ENCODE measurements around the gene GSG1L. TPM values are rescaled to one million over a fixed set of nuclear protein-coding genes. Genes with fewer than 3 reads are reported as not detected.
A peak's percentile ranks its signal among the peaks of the same experiment; 100 is the strongest.

The GSG1L gene
- total and polyA plus RNA-seq, 12 donors, result 0.68 to 14.6 (median 3.4) TPM; not detected in 5

DNA sequence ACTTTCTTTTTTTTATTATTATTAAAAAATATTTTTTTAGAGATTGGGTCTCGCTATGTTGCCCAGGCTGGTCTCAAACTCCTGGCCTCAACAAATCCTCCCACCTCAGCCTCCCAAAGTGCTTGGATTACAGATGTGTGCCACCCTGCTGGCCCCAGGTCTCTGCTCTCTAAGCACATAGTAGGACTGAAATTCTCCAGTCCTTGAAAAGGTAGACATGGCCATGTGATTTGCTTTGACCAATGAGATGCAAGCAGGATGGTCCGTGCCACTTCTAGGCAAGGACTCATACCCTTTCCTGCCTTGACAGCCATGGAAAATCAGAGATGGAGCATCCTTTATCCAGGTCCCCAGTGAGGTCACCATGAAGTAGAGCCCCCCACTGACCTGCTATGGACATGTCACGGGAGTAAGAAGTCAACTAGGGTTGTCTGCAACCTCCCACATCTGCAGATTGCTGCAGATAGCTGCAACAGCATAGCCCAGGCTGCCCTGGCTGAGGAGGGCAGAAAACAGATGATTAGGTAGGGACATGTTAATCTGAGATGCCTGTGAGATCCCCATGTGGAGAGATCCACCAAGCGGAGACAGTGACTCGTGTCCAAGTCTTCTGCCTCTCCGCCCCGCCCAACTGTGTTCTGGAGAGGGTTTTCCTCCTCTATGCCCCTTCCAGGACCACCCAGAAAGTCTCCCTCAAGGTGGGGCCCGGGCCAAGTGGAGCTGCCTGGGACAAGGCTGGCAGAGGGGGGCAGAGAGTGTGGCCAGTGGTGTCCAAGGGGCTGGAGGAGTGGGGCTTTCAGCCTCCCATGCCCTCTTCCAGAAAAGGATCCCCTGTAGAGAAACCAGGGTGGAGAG, 11.0 kb downstream of the GSG1L start:
- peaks cover 0 to 61% (median 9%) of the 10 kb centered on the region in 7 donors for H3K27me3 ChIP-seq
- no peak overlapping the region for H3K4me3 ChIP-seq
- peaks cover 0 to 19% (median 5%) of the 10 kb centered on the region in 11 donors for H3K9me3 ChIP-seq
- intact Hi-C loops (cut with DNase I), result no loop called here
- no peaks in the 10 kb centered on the region for H3K4me1 ChIP-seq
- ATAC-seq (no peak), DNase-seq (no peak)
- H3K27ac ChIP-seq, result no peak overlapping the region
- 75 to 79% methylated on average over 8 of the region's 8 CpGs for WGBS, 2 donors
- H3K36me3 ChIP-seq, result no peaks in the 10 kb centered on the region
- TF ChIP-seq, protein P1, sequence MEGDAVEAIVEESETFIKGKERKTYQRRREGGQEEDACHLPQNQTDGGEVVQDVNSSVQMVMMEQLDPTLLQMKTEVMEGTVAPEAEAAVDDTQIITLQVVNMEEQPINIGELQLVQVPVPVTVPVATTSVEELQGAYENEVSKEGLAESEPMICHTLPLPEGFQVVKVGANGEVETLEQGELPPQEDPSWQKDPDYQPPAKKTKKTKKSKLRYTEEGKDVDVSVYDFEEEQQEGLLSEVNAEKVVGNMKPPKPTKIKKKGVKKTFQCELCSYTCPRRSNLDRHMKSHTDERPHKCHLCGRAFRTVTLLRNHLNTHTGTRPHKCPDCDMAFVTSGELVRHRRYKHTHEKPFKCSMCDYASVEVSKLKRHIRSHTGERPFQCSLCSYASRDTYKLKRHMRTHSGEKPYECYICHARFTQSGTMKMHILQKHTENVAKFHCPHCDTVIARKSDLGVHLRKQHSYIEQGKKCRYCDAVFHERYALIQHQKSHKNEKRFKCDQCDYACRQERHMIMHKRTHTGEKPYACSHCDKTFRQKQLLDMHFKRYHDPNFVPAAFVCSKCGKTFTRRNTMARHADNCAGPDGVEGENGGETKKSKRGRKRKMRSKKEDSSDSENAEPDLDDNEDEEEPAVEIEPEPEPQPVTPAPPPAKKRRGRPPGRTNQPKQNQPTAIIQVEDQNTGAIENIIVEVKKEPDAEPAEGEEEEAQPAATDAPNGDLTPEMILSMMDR (IDR thresholded peaks at IDR 0.05), result no peak

DNA sequence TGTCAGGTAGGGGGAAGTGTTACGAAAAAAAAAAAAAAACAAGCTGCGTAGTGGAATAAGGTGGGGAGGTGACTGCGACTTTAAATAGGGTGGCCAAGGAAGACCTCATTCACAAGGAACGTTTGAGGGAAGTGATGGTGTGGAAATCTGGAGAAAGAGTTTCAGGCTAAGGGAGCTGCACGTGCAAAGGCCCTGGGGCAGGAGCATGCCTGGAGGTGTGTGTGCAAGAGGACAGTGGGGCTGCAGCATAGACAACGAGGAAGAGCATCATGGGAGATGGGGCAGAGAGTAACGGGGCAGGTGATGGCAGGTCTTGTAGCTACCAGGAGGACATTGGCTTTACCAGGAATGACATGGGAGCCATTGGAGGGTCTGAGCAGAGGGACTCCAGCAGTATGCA, 12.0 kb downstream of the GSG1L start:
- TF ChIP-seq, protein P1 (IDR thresholded peaks at IDR 0.05), result no peak
- 79 to 83% methylated on average over 7 of the region's 7 CpGs for WGBS, 2 donors
- H3K36me3 ChIP-seq, result no peaks in the 10 kb centered on the region
- H3K27me3 ChIP-seq, result peaks cover 0 to 50% (median 9%) of the 10 kb centered on the region in 7 donors
- DNase-seq (no peak), ATAC-seq (no peak)
- H3K4me1 ChIP-seq, result no peaks in the 10 kb centered on the region
- no peak overlapping the region for H3K4me3 ChIP-seq
- intact Hi-C loops (cut with DNase I), result no loop called here
- H3K9me3 ChIP-seq, result peaks cover 0 to 19% (median 5%) of the 10 kb centered on the region in 11 donors
- H3K27ac ChIP-seq, result no peak overlapping the region

DNA sequence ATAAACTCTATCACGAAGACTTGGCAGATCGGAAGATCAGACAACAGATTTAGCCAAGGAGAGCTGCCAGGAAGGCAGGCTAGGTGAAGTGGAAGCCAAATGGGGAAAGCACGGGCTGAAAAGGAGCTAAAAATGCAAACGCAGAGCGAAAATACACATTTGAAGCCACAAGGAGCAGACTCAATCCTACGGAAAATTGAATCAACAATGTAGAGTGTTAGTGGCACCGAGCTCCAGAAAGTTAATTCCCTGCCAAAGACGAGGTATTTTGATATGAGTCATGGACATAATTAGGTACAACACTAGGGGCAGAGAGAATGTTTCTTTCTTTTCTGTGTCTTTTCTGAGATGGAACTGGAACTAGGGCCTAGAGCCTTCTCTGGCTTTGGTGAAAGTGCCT, 20.7 kb downstream of the GSG1L start:
- 70 to 71% methylated on average over 8 of the region's 8 CpGs for WGBS, 2 donors
- Histone ChIP-seq H3K36me3 (no peaks in the 10 kb centered on the region), H3K27me3 (peaks cover 0 to 7% (median 0%) of the 10 kb centered on the region in 7 donors), H3K4me3 (no peak overlapping the region), H3K27ac (peak overlapping the region in 3 of 10 donors; percentile 38 to 72 (median 66)), H3K4me1 (peaks cover 0 to 9% (median 0%) of the 10 kb centered on the region in 9 donors), H3K9me3 (peaks cover 0 to 4% (median 0%) of the 10 kb centered on the region in 11 donors)
- TF ChIP-seq, protein P1 (IDR thresholded peaks at IDR 0.05), result no peak
- peak in 5 of 8 donors; percentile 25 to 62 (median 55) for ATAC-seq
- intact Hi-C loops (cut with DNase I), result no loop called here
- no peak for DNase-seq

DNA sequence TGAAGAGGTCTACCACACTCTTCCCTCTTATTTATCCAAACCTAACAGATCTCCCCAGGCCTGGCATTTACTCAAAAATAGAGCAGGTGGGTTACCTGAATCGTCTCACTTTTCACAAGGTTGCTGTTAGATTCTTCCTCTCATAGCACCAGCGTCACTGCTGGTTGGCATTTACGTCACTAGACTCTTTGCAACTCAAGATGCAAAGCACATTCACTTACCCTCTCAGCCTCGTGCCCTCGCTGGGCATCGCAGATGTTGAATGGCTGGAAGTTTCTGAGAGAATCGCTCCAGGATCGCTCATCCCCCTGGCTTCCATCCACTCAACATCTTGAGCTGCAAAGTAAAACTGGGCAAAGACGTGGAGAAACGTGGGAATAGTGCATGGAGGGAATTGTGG, 21.9 kb downstream of the GSG1L start:
- no peak overlapping the region for H3K4me3 ChIP-seq
- intact Hi-C loops (cut with DNase I), result no loop called here
- no peak for DNase-seq

More for the DNA sequence above, 21.9 kb downstream of the GSG1L start:
- no peak overlapping the region for H3K27ac ChIP-seq
- H3K9me3 ChIP-seq, result no peaks in the 10 kb centered on the region
- no peak for ATAC-seq
- 81 to 85% methylated on average over 10 of the region's 10 CpGs for WGBS, 2 donors
- H3K36me3 ChIP-seq, result no peaks in the 10 kb centered on the region
- TF ChIP-seq, protein P1 (IDR thresholded peaks at IDR 0.05), result no peak
- H3K27me3 ChIP-seq, result peaks cover 0 to 7% (median 0%) of the 10 kb centered on the region in 7 donors
- H3K4me1 ChIP-seq, result peaks cover 0 to 9% (median 0%) of the 10 kb centered on the region in 9 donors
